GM12801 (cell line): ENCODE measurements around the gene BTD.

ENCODE experiments used
- CTCF ChIP-seq: IDR thresholded peaks from one replicate; pipeline ENCODE4 v1.5.1; 2011; ENCODE audit warnings: control low read depth; ENCODE audit not compliant: insufficient read length; ENCODE audit errors: extremely low read depth

Gene BTD

GRCh38 chr3:15665510-15666150 is 64.1 kb downstream of the BTD start:
- TF ChIP-seq CTCF: no peak

GRCh38 chr3:15666277-15666676 is 64.7 kb downstream of the BTD start:
- no peak for TF ChIP-seq CTCF

GRCh38 chr3:15667484-15667883 is 65.9 kb downstream of the BTD start:
- no peak for TF ChIP-seq CTCF

GRCh38 chr3:15673536-15673935 is 72.0 kb downstream of the BTD start:
- TF ChIP-seq CTCF: no peak

GRCh38 chr3:15676259-15676658 is 74.7 kb downstream of the BTD start:
- no peak for TF ChIP-seq CTCF

GRCh38 chr3:15679306-15679705 is 77.8 kb downstream of the BTD start:
- no peak for TF ChIP-seq CTCF

- TF ChIP-seq CTCF: no peak
Observed at GRCh38 chr3:15681668-15682067, 80.1 kb downstream of the BTD start.

GRCh38 chr3:15682561-15683185 is 81.1 kb downstream of the BTD start:
- no peak for TF ChIP-seq CTCF
